Activated CD8-positive, alpha-beta T cell treated with anti-CD3 and anti-CD28 coated beads for 36 hours (primary cell): ENCODE results near the gene PM20D2. TPM values are rescaled to one million over a fixed set of nuclear protein-coding genes. Genes with fewer than 3 reads are reported as not detected.
"Not testable (repeated sequence)": the region's sequence is repeated elsewhere in the genome, so short reads cannot be mapped to it uniquely, and the experiment has no call there.

Experiments used
- ATAC-seq: fragments of 200-7000 bp; cut with Tn5 transposase; one replicate; pipeline ENCODE4 v1.10.0; 2021; ENCODE audit warnings: mild to moderate bottlenecking, moderate library complexity
- CTCF ChIA-PET: fragments of 350-600 bp; sonication (Branson Sonifier 250); formaldehyde crosslinking; loops from one replicate; lab custom pipeline; 2021; ENCODE audit warnings: antibody characterized with exemption; lab: Charles Lee
- POLR2A ChIA-PET: fragments of 350-600 bp; sonication (Branson Sonifier 250); formaldehyde crosslinking; loops from one replicate; lab custom pipeline; 2021; ENCODE audit warnings: antibody characterized with exemption; lab: Charles Lee
- DNase-seq: peaks from one replicate; pipeline ENCODE4 v3.0.0-alpha.2; 2020
- H3K27ac Mint-ChIP-seq: one replicate; pipeline ENCODE4 v1.8.0; 2021; ENCODE audit warnings: mild to moderate bottlenecking, mixed read lengths
- H3K27me3 Mint-ChIP-seq: one replicate; pipeline ENCODE4 v1.8.0; 2021; ENCODE audit warnings: mixed read lengths
- H3K36me3 Mint-ChIP-seq: one replicate; pipeline ENCODE4 v1.8.0; 2021; ENCODE audit warnings: low read depth, mixed read lengths
- H3K4me1 Mint-ChIP-seq: one replicate; pipeline ENCODE4 v1.8.0; 2021; ENCODE audit warnings: low read depth, mixed read lengths
- H3K4me3 Mint-ChIP-seq: one replicate; pipeline ENCODE4 v1.8.0; 2021; ENCODE audit warnings: mild to moderate bottlenecking, moderate library complexity, mixed read lengths
- H3K9me3 Mint-ChIP-seq: one replicate; pipeline ENCODE4 v1.8.0; 2021; ENCODE audit warnings: mixed read lengths
- CTCF ChIP-seq: fragments of 200-600 bp; IDR thresholded peaks from one replicate; pipeline ENCODE4 v1.8.0; 2022; ENCODE audit warnings: antibody characterized with exemption, mild to moderate bottlenecking
- intact Hi-C: fragments of 100-400 bp; cut with micrococcal nuclease; formaldehyde crosslinking; loops from one replicate; pipeline ENCODE4 v1.10.0; 2022
- total RNA-seq, 2 experiments: library from RNA; stranded (reverse); gene quantifications; one replicate each; pipeline ENCODE4 v1.2.3, GENCODE V29; 2021

Gene PM20D2
- total RNA-seq, 2 experiments from 2014 or later = 25.4 to 26.0 TPM

DNA sequence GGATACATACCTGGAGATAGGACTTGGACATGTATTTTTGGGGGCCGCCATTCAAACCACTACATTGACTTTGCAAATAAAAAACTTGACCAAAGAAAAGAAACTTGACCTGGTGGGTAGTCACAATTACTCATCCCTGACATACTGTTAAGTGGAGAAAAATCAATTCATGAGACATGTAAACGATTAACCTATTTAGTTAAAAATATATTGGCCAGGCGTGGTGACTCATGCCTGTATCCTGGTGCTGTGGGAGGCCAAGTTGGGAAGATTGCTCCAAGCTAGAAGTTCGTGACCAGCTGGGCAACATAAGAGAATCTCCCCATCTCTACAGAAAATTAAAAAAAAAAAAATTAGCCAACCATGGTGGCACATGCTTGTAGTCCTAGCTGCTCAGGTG, 25.5 kb upstream of the PM20D2 start:
- POLR2A ChIA-PET = no interaction called here
- no peaks in the 10 kb centered on the region for H3K36me3 Mint-ChIP-seq
- H3K9me3 Mint-ChIP-seq = no peaks in the 10 kb centered on the region

DNA sequence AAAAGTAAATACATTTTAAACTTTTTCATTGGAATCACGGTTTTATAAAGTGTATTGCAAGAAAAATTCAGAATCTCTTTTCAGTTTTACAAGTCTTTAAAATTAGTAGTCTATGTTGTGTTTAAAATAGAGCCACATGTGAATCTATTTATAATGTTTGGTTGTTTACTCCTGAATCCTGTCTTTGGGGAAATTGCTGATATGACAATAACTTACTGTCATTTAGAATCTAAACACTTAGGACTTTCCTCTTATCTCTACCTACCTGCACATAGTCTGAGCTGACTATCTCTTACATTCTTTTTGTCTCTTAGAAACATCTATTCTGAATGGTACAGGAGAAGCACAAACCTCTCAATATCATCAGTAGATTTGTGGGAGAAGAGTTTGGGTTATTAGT, 23.9 kb upstream of the PM20D2 start:
- DNase-seq = no peak
- intact Hi-C loops = no loop called here
- H3K27me3 Mint-ChIP-seq = peaks cover 3% of the 10 kb centered on the region
- H3K9me3 Mint-ChIP-seq = no peaks in the 10 kb centered on the region
- H3K36me3 Mint-ChIP-seq = no peaks in the 10 kb centered on the region
- no peak overlapping the region for H3K27ac Mint-ChIP-seq
- no peak for TF ChIP-seq CTCF
- POLR2A ChIA-PET = no interaction called here
- CTCF ChIA-PET = interaction anchor here (1.7 to 2.5 kb wide), 2 partner anchors 9 to 17 kb away, joined by 5 to 7 read pairs; no protein-coding TSS in a partner anchor
- no peak for ATAC-seq
- no peak overlapping the region for H3K4me3 Mint-ChIP-seq
- H3K4me1 Mint-ChIP-seq = peaks cover 3% of the 10 kb centered on the region

More for the DNA sequence above, 25.5 kb upstream of the PM20D2 start:
- ATAC-seq = no peak
- CTCF ChIA-PET = interaction anchor here (1.2 kb wide), 1 partner anchor 256 kb away, joined by 3 read pairs; no protein-coding TSS in a partner anchor
- Mint-ChIP-seq H3K4me3 (no peak overlapping the region), H3K27ac (no peak overlapping the region), H3K4me1 (peaks cover 5% of the 10 kb centered on the region), H3K27me3 (peaks cover 9% of the 10 kb centered on the region)
- no peak for TF ChIP-seq CTCF
- intact Hi-C loops = no loop called here
- no peak for DNase-seq

GRCh38 chr6:89122625-89123024, 23.2 kb upstream of the PM20D2 start:
- intact Hi-C loops = no loop called here
- Mint-ChIP-seq H3K36me3 (no peaks in the 10 kb centered on the region), H3K4me3 (no peak overlapping the region), H3K4me1 (no peaks in the 10 kb centered on the region), H3K9me3 (no peaks in the 10 kb centered on the region), H3K27me3 (peaks cover 3% of the 10 kb centered on the region), H3K27ac (no peak overlapping the region)
- CTCF ChIA-PET = interaction anchor here (0.6 to 2.5 kb wide), 9 partner anchors 9 to 253 kb away, joined by 3 to 8 read pairs (median 3); no protein-coding TSS in a partner anchor
- peak; percentile 40 for TF ChIP-seq CTCF
- ATAC-seq (peak; percentile 60), DNase-seq (no peak)
- POLR2A ChIA-PET = no interaction called here

DNA sequence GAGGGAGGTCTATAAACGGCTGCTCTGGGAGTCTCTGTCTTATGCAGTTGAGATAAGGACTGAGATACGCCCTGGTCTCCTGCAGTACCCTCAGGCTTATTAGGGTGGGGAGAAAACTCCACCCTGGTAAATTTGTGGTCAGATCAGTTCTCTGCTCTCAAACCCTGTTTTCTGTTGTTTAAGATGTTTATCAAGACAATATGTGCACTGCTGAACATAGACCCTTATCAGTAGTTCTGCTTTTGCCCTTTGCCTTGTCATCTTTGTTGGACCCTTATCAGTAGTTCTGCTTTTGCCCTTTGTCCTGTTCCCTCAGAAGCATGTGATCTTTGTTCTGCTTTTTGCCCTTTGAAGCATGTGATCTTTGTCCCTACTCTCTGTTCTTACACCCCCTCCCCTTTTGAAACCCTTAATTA, 17.6 kb upstream of the PM20D2 start:
- H3K4me3 Mint-ChIP-seq, H3K4me1 Mint-ChIP-seq, H3K9me3 Mint-ChIP-seq, H3K27ac Mint-ChIP-seq, H3K36me3 Mint-ChIP-seq, POLR2A ChIA-PET, ATAC-seq, DNase-seq, intact Hi-C loops, H3K27me3 Mint-ChIP-seq: not testable (repeated sequence)
- CTCF ChIA-PET = interaction anchor here (1.5 kb wide), 1 partner anchor 146 kb away, joined by 3 read pairs; no protein-coding TSS in a partner anchor

DNA sequence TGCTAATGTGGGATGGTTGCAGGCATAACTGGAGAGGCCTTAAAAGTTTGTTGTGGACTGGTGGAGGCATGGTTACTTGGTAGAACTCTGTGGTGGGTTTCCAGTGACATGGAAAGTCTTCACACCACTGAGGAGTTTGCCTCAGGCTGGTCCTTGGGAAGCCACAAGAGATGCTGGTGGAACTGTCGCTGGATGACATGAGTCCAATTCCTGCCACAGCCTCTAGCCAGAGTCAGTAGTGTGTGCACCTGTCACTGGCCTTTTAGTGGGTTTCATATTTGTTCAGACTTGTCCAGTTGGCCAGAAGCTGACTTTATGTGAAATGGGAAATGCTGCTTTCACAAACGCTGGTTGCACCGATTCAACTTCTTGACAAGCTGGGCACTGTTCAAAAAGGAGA, 14.3 kb upstream of the PM20D2 start:
- ChIA-PET CTCF (interaction anchor here (0.9 to 1.4 kb wide), 2 partner anchors 10 to 11 kb away, joined by 3 to 7 read pairs; no protein-coding TSS in a partner anchor), POLR2A (no interaction called here)
- Mint-ChIP-seq H3K4me1 (no peaks in the 10 kb centered on the region), H3K36me3 (no peaks in the 10 kb centered on the region), H3K9me3 (peaks cover 5% of the 10 kb centered on the region), H3K27ac (no peak overlapping the region), H3K4me3 (no peak overlapping the region), H3K27me3 (no peaks in the 10 kb centered on the region)
- DNase-seq (no peak), ATAC-seq (no peak)
- intact Hi-C loops = no loop called here
- no peak for TF ChIP-seq CTCF
